T-helper 22 cell (primary cell): ENCODE data around the gene SUPT5H.
"Not testable (repeated sequence)": the region's sequence is repeated elsewhere in the genome, so short reads cannot be mapped to it uniquely, and the experiment has no call there.

Experiments
- DNase-seq: peaks from one replicate; pipeline ENCODE4 v3.0.0-alpha.2; 2020; ENCODE audit warnings: low read depth

SUPT5H gene

DNA sequence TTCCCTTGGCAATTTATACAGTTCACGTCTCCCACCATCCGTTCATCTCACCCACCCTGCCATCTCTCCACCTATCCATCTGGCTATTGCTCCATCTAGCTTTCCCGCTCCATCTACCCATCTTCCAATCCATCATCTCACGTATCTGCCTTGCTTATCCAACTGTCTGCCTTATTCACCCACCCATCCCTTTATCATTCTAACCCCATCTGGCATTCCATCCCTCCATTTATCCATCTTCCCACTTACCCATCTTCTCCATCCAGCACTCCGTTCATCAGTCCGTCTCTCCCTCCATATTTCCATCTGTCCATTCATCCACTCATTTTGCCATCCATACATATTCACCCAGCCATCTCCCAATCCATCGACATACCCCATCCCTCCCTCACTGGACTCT lies 19.6 kb upstream of the SUPT5H start:
- DNase-seq: no peak

DNA sequence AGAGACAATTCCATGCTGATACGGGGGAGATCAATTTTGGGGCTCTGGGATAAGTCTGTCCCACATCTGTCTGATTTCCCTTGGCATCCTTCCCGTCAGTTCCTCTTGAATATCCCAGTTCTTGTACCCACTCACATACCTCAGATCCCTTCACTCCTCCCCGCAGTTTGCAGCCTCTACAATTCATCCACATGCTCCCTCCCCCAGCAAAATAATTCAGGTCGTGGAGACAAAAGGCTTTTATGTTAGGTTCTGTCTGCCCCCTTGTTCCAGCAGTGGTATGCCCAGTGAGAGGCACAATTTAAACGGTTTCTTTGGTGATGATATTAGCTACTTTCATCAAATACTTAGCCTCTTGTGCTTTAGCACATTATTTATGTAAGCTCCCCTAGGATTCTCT lies 19.2 kb upstream of the SUPT5H start:
- no peak for DNase-seq

DNA sequence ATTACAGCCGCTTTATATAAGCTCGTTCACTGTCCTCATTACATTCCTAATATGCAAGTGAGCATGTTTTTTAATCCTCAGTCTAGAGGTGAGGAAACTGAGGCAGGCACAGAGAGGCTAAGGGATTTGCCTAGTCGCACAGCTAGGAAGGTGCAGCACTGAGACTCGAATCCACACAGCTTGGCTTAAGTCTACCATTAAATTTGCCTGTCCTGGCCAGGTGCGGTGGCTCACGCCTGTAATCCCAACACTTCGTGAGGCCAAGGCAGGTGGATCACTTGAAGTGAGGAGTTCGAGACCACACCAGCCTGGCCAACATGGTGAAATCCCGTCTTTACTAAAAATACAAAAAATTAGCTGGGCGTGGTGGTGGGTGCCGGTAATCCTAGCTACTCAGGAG lies 17.7 kb upstream of the SUPT5H start:
- DNase-seq: no peak

DNA sequence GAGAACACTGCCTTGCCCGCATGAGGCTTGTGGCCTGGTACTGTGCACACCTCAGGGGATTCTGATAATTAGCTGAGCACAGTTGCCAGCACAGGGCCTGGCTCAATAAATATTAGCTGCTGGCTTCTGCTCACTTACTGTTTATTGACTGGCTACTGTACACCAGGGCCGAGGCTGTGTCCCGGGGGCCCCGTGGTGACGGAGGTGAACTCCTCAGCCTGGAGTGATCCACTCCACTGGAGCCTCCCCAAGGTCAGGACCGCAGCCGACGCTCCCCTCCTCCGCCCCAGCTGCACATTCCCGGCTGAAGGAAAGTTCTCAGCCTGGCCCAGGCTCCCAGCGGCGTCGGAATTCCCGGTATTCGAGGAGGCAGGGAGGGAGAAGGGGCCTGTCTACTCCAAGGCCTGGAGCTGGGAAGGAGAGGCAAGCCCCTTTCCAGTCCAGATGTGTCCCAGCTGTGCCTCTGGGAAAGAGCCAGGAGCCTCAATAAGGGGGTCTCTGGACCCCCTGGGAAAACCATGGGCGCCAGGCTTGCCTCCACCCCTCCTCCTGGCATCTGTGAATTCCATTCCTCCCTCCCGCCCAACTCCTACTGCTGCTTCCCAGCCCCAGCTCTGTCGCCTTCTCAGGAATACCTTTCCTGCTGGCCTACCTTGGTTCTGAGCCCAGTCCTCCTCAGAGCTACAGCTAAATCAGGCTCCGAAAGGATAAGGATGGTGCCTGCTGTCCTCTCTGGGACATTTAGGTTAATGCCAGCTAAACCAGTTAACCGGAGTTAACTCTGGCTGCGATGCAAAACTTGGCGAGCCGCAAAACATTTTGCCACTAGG lies 16.9 kb upstream of the SUPT5H start:
- no peak for DNase-seq

DNA sequence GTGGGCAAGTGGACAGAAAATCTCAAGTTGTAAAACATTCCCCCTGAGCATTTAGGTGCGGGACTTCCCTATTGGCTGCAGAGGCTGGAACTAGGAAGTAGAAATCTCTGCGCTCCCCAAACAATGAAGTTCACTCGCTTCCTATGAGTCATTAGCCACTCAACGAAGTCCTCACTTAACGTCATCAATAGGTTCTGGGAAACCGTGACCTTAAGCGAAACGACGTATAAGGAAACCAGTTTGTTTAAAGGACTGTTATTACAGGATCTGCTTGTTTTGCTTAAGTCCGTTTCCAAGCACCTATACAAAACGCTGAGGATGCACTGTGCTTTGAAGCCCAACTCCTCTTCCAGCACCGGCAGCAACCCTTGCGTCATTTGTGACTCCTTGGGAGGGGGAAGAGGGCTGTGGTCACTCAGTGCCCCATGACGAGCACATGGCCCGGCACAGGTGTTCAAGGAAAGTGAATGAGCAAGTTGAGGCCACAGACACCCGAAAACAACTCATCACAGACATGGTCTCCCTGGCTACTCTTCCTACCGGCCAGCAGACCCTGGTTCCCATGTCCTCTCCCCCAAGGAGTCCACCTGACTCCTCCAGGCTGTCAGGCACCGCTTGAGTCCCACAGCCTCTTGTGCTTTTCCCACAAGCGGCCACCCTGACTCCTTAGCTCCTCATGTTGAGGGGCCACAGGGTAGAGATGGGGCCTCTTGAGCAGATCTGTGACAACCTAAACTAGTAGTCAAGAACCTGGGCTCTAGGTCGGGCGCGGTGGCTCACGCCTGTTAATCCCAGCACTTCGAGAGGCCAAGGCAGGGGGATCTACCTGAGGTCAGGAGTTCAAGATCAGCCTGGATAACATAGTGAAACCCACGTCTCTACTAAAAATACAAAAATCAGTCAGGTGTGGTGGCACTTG lies 14.4 kb upstream of the SUPT5H start:
- peak; percentile 93 for DNase-seq

DNA sequence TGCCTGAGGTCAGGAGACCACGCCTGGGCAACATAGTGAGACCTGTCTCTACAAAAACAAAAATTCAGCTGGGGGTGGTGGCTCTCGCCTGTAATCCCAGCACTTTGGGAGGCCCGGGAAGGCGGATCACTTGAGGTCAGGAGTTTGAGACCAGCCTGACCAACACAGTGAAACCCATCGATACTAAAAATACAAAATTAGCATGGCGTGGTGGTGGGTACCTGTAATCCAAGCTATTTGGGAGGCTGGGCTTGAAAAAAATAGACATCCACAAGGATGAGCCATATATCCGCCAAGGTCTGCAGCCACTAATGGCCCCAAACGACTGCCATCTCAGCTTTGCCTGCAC lies 12.7 kb upstream of the SUPT5H start:
- no peak for DNase-seq

DNA sequence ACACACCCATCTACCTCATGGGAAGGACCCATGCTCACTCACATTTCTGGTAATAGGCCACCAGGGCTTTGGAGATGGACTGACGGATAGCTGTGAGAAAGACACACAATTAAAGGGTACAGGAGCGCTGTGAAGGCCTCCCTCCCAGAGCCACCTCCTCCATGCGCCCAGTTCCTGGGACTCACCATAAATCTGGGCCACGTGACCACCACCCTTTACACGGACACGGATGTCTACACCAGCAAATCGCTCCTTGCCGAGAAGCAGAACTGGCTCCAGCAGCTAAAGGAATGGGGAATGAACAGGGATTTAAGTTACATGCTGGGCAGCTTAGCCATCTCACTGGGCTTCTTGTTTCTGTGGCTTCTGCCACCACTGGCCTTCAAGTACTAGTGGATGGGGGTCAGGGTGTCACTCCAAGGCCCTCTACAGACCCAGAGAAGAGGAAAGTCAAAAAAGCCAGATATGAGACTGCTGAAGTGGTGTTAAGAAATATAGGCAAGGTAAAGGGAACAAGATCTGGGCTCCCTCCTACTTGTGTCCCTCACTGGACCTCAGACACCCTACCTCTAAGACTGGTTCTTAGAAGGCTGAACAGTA lies 11.8 kb upstream of the SUPT5H start:
- no peak for DNase-seq

DNA sequence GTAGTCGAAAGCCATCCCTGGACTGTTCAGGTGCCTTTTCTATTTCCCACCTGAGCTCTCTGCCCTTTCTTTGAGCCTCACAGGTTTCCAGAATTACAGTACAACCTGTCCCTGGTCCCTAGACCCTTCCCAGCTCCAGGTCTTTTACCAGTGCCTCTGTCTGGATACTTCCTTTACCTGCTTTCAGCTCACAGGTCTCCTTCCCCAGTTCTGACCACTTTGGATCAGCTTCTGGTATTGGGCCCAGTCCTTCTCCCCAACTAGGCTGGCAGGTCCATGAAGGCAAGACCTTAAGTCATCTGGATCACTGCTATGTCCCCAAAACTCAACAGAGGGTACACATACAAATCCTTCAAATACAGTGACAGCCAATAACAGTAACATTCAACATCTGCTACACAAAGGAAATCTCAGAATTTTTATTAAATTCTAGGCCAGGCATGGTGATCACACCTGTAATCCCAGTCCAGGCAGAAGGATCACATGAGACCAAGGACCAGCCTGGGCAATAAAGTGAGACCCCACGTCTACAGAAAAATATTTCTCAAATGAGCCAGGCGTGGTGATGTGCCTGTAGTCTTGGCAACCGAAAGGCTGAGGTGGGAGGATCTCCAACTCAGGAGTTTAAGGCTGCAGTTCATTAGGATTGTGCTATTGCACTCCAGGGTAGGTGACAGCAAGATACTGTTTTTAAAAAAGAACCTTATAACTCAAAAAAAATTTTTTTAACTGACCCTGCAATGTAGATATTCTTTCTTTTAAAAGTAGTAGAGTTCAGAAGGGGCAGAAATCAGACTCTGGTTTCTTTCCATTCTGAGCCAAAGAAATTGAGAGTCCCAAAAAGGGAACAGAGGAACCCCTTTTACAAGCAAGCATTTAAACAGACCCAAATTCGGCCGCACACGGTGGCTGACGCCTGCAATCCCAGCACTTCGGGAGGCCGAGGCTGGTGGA lies 11.0 kb upstream of the SUPT5H start:
- no peak for DNase-seq

DNA sequence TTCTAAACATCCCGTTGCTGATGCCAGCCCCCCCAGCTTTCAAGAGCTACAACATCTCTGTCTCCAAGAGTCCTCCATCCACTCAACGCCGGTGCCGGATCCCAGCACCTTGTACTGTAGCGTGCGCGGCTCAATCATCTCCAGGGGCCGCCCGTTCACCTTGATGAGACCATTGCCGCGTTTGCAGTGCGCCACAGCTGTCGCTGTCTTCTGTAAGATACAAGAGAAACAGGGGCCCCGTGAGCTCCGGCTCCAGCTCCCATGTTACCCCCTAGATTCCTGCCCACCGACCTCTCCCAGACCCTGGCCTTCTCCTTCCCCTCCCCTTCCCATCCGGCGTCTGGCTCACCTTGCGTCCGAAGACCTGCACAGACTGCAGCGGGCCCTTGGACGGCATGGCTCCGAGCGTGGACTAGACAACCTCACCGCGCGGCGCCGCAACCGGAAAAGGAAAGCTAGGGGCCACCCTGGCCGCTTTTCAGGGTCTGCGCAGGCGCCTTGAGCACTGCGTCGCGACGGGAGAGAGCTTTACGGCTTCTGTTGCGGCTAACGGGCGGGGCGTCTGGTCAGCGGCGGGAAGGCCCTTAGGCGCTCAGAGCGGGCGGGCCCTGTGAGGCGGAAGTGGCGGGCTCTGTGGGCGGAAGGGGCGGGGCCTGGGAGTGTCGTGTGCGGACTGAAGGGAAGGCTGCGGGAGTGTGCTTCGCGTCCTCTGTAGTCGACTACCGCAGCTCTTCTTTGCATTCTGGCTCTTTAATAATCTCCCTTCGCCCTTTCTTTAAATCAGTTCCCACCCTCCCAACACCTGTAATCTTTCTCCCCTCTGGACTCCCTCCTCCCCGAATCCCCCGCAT lies 9.7 kb upstream of the SUPT5H start, which contains the start of gene RPS16:
Gene RPS16 (minus strand): TSS at position 451 of the 851 bp plus-strand sequence. CDS start 54 bp downstream, at position 397.
- peak; percentile 98 for DNase-seq

DNA sequence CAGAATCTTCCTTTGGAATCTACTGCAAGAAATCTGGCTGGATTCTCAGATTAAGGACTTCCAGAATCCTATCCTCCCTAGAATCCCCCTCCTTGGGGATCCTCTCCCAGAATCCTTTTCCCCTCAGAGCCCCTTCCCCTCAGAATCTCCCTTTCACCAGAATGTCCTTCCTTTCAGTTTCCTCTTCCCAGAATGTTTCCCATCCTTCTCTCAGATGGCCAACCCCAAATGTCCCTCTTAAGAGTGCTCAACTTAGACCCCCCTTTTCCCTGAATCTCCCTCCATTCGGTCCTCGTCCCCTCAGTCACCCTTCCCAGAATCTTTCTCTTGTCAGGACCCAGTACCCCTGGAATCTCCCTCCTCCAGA lies 9.0 kb upstream of the SUPT5H start:
- no peak for DNase-seq

DNA sequence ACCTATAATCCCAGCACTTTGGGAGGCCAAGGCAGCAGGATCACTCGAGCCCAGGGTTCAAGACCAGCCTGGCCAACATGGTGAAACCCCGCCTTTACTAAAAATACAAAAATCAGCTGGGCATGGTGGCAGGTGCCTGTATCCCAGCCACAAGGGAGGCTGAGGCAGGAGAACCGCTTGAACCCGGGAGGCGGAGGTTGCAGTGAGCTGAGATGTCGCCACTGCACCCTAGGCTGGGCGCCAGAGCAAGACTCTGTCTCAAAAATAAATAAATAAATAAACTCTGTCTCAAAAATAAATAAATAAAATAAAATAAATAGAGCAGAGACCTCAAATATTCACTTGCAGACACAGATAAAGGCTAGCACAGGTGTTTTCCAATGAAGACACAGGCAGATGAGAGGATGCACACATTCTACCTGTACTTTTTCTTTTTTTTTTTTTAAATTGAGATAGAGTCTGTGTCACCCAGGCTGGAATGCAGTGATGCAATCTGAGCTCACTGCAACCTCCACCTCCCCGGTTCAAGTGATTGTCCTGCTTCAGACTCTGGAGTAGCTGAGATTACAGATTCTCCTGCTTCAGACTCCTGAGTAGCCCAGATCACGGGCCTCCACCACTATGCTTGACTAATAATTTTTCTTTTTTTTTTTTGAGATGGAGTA lies 7.0 kb upstream of the SUPT5H start:
- no peak for DNase-seq

DNA sequence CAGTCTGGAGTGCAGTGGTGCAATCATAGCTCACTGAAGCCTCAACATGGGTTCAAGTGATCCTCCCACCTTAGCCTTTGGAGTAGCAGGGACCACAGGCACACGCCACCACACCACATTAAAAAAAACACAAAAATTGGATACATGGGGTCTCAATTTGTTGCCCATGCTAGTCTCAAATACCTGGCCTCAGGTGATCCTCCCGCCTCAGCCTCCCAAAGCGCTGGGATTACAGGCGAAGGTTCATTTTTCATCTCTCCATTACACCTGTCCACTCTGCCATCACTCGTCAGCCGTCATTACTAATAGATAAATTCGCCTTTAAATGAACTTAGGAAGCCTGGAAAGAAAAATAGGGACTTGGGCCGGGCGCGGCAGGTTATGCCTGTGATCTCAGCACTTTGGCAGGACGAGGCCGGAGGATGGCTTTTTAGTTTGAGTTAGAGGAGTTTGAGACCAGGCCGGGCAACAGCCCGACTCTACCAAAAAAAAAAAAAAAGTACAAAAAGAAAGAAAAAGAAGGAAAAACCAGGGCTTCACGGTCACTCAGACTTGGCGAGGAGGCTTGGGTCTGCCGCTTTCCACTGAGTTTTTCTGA lies 685 bp upstream of the SUPT5H start:
- no peak for DNase-seq

DNA sequence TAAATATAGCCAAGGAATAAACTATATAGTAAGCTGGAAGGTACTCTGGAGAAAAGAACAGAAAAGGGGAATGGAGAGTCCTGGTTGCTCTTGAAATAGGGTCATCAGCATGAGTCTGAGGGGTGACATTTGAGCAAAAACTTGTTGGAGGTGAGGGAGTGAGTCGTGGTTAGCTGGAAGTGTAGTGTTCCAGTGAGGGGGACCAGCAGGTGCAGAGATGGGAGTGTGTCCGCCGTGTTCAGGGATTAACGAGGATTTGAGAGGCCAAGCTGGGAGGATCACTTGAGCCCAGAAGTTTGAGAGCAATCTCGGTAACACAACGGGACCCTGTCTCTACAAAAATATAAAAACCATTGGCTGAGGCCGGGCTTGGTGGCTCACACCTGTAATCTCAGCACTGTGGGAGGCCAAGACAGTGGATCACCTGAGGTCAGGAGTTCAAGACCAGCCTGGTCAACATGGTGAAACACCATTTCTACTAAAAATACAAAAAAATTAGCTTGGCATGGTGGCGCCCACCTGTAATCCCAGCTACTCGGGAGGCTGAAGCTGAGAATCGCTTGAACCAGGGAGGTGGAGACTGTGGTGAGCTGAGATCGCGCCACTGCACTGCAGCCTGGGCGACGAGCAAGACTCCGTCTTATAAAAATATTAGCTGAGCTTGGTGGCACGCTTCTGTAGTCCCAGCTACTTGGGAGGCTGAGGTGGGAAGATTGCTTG lies 1.1 kb downstream of the SUPT5H start:
- DNase-seq: no peak

DNA sequence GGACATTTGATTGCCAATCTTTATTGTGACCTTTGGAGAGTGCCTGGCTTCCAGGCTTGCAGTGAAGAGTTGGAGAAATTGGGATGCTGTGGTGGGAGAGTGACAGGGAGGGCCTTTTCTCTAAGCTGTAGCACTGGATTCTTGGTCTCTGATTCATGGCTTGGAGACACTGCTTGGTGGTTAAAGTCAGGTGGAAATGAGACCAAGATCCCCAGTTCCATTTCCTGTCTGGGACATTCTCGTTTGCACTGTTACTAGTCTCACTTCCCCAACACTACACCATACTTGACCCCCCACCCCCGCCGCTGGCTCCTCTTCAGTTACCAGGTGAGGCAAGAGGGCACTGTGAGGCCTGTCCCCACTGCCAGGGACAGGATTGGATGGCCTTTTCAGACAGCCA lies 2.9 kb downstream of the SUPT5H start:
- DNase-seq: no peak

DNA sequence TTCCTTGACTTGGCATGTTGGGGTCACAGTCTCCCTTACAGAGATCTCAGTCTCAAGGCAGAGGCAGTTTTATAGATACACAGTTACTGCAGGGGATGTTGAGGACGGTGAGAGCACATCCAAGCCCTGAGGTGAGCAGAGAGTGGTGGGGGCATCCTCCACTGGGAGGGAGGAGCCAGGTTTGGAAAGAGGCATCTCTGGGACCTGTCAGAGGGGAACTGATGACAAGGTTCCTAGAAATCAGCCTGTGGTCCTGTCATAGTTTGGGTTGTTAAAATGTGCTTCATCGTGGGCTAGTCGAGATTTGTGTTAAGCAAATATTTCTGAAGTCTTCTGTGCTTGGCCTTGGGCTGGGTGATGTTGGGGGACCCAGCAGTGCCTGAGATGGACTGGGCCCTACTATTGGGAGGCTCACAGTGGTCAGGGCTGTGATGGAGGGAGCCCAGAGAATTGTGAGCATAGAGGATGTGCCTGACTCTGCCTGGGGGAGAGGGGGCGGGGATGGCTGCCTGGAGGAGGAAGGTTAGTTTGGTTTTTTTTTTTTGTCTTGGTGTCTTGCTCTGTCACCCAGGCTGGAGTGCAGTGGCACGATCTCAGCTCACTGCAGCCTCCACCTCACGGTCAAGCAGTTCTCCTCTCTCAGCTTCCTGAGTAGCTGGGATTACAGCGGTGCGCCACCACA lies 3.9 kb downstream of the SUPT5H start:
- no peak for DNase-seq

DNA sequence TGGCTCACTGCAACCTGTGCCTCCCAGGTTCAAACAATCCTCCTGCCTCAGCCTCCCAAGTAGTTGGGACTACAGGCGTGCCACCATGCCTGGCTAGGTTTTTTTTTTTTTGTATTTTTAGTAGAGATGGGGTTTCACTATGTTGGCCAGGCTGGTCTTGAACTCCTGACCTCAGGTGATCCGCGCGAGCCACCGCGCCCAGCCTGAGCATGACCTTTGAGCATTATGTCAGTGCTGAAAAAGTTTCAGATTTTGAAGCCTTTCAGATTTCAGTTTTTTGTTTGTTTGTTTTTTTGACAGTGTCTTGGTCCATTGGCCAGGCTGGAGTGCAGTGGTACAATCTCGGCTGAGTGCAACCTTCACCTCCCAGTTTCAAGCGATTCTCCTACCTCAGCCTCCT lies 5.9 kb downstream of the SUPT5H start:
- DNase-seq: not testable (repeated sequence)

DNA sequence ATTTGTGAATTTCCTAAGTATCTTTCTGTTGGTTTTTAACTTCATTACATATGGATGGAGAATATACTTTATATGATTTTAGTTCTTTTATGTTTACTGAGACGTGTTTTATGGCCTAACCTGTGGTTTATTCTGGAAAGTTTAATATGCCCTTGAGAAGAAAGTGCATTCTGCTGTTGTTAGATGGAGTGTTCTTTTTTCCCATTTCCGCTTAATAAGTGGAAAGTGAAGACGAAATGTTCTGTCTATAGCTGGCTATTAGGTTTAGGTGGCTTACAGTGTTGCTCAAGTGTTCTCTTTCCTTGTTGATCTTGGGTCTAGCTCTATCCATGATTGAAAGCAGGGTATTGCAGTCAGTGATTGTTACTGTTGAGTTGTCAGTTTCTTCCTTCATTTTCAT lies 18.0 kb downstream of the SUPT5H start:
- no peak for DNase-seq

DNA sequence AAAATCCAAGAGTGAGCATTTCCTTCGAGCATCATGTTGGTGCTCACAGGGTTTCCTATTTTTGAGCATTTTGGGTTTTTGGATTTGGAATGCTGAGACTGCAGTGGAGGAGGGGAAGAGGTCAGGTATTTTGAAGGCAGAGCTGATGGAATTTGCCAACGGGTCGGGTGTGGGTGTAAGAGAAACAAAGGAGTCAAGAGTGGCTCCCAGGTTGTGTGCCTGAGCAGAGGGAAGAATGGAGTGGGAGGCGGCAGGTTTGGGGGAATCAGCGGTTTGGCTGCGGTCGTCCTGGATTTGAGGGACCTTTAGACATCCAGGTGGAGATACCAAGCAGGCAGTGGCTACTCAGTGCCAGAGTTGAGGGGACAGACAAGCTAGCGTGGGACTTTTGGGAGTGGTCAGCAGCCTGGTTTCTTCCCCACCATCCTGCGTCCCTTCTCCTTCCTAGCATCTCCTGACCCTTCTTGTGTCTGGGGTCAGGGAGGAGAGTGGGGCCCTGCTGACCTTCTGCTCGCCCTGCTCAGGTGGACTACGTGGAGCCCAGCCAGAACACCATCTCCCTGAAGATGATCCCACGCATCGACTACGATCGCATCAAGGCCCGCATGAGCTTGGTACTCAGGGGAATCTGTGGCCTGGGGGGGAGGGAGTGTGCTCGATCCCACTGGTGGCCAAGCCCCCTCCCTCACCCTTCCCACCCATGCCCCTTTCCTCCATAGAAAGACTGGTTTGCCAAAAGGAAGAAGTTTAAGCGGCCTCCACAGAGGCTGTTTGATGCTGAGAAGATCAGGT lies 20.8 kb downstream of the SUPT5H start:
- no peak for DNase-seq
